Ovary (tissue), 9 donors: ENCODE measurements around the gene SNRPB. TPM values are rescaled to one million over a fixed set of nuclear protein-coding genes. Genes with fewer than 3 reads are reported as not detected.
A peak's percentile ranks its signal among the peaks of the same experiment; 100 is the strongest.

Experiments used
- DNase-seq, 5 donors: peaks; one replicate each; pipeline ENCODE4 v3.0.0-alpha.2; 2019 to 2020
- H3K27ac ChIP-seq, 2 donors: fragments of 200-600 bp; one replicate each; pipeline versions ENCODE4 v1.5.1 to v1.8.0; 2019 to 2022
- H3K27me3 ChIP-seq: fragments of 200-600 bp; one replicate; pipeline ENCODE4 v1.8.0; 2022
- H3K36me3 ChIP-seq: fragments of 200-600 bp; sonication (generic); one replicate; pipeline ENCODE4 v1.5.1; 2019
- H3K4me1 ChIP-seq: one replicate; pipeline ENCODE4 v1.8.1; 2013; ENCODE audit warnings: mild to moderate bottlenecking, moderate library complexity; ENCODE audit not compliant: insufficient read depth
- H3K4me3 ChIP-seq: fragments of 200-600 bp; sonication (generic); one replicate; pipeline ENCODE4 v1.5.1; 2017
- H3K9me3 ChIP-seq, 2 donors: fragments of 200-600 bp in 1 of 2; sonication (generic) in 1 of 2; one replicate each; pipeline versions ENCODE4 v1.5.1 to v1.8.1; 2013 to 2019; ENCODE audit warnings: mild to moderate bottlenecking in 1 of 2, moderate library complexity in 1 of 2
- EP300 ChIP-seq: sonication (generic); formaldehyde crosslinking; IDR thresholded peaks from one replicate; pipeline ENCODE4 v1.6.1; 2017; ENCODE audit warnings: antibody characterized with exemption
- POLR2A ChIP-seq: fragments of 450-650 bp; IDR thresholded peaks from one replicate; pipeline ENCODE4 v1.6.1; 2017; ENCODE audit warnings: antibody characterized with exemption, mild to moderate bottlenecking, moderate library complexity
- WGBS, 3 donors: extraction: QIAGEN DNeasy Blood & Tissue Kit in 1 of 3; methylation state at CpG; one replicate each; pipeline versions ENCODE4 v1.1.5 to v1.1.7; 2013 to 2017; 5-methylcytosine and 5-hydroxymethylcytosine counted together
- intact Hi-C, 4 donors: fragments of 100-400 bp; cut with DNase I; formaldehyde crosslinking; loops; one replicate each; pipeline versions ENCODE4 v1.11.0 to v1.15.1; 2022 to 2023
- polyA plus RNA-seq, 2 donors: library from polyadenylated mRNA; stranded (reverse); fragments of 200-250 nt in 1 of 2; fragments of 350-450 nt in 1 of 2; fragmentation: Illumina TruSeq in 1 of 2; extraction: RNeasy Lipid Tissue Mini Kit (QIAGEN cat#74804) in 1 of 2; gene quantifications; one replicate each; pipeline ENCODE4 v1.2.3, GENCODE V29; 2013 to 2014
- total RNA-seq, 7 donors: library from RNA; depleted of rRNA in 2 of 7; stranded (reverse); fragments of >200 nt in 2 of 7; fragmentation: NEBNext Ultra II Directional in 3 of 7; extraction: Animal tissue kit (Norgen Biotek cat#: 25700) in 3 of 7; gene quantifications; one replicate each; pipeline versions ENCODE4 v1.1.0 to v1.2.4, GENCODE V29; 2016 to 2023
- TF ChIP-seq, protein P1 (sequence below), 3 donors: fragments of 450-650 bp in 2 of 3; fragments of 200-600 bp in 1 of 3; IDR thresholded peaks; one replicate each; pipeline versions ENCODE4 v1.5.1 to v1.8.0; 2016 to 2022; ENCODE audit warnings: antibody characterized with exemption in 3 of 3, mild to moderate bottlenecking in 1 of 3
- donor health status: DM: no; HTN: no; CAD: no; lungs with moderate emphysema.
- donor health status: DM: no; HTN: no; CAD: no.
- donor health status: Bipolar disorder and iron deficiency.
- donor health status: DM: yes; HTN: yes; CAD: no.
- donor health status: DM: no; HTN: no; CAD: no.
- donor health status: DM: yes; HTN: yes; CAD: no.

SNRPB gene
- total and polyA plus RNA-seq, 9 donors = 41.6 to 170 (median 117) TPM

DNA sequence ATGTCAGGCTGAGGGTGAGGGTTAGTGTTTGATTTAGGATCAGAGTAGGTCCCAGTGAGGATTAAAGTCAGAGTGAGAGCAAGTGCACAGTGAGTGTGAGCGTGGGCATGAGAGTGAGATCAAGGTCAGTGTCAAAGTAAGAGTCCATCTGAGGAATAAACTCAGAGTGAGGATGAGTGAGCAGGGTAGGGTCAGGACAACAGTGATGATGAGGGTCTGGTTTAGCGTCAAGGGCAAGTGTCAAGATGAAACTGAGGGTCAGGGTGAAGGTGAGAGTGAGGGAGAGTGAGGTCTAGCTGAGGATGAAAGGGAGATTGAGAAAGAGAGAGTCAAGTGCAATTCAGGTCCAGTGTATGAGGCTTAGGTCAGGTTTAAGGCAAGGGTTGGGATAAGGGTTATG, 45.8 kb upstream of the SNRPB start:
- WGBS, 3 donors = 69 to 83% (median 76%) methylated on average over 2 of the region's 2 CpGs
- no peaks in the 10 kb centered on the region for H3K4me1 ChIP-seq
- no peak overlapping the region for H3K27ac ChIP-seq
- no peak overlapping the region for H3K4me3 ChIP-seq
- DNase-seq = no peak
- intact Hi-C loops = no loop called here
- no peaks in the 10 kb centered on the region for H3K36me3 ChIP-seq
- no peaks in the 10 kb centered on the region for H3K9me3 ChIP-seq
- no peaks in the 10 kb centered on the region for H3K27me3 ChIP-seq
- TF ChIP-seq, protein P1, sequence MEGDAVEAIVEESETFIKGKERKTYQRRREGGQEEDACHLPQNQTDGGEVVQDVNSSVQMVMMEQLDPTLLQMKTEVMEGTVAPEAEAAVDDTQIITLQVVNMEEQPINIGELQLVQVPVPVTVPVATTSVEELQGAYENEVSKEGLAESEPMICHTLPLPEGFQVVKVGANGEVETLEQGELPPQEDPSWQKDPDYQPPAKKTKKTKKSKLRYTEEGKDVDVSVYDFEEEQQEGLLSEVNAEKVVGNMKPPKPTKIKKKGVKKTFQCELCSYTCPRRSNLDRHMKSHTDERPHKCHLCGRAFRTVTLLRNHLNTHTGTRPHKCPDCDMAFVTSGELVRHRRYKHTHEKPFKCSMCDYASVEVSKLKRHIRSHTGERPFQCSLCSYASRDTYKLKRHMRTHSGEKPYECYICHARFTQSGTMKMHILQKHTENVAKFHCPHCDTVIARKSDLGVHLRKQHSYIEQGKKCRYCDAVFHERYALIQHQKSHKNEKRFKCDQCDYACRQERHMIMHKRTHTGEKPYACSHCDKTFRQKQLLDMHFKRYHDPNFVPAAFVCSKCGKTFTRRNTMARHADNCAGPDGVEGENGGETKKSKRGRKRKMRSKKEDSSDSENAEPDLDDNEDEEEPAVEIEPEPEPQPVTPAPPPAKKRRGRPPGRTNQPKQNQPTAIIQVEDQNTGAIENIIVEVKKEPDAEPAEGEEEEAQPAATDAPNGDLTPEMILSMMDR (IDR thresholded peaks at IDR 0.05) = no peak
- TF ChIP-seq EP300 (no peak), POLR2A (no peak)

- no peaks in the 10 kb centered on the region for H3K4me1 ChIP-seq
- H3K36me3 ChIP-seq = no peaks in the 10 kb centered on the region
- TF ChIP-seq EP300 (no peak), POLR2A (no peak)
- TF ChIP-seq, protein P1 (IDR thresholded peaks at IDR 0.05) = no peak
- no peak for DNase-seq
- 79 to 96% (median 89%) methylated on average over 1 of the region's 1 CpG for WGBS, 3 donors
- intact Hi-C loops = no loop called here
- H3K27ac ChIP-seq = no peak overlapping the region
- H3K9me3 ChIP-seq = no peaks in the 10 kb centered on the region
- H3K27me3 ChIP-seq = no peaks in the 10 kb centered on the region
- no peak overlapping the region for H3K4me3 ChIP-seq
These were observed 44.6 kb upstream of the SNRPB start for GRCh38 chr20:2515203-2515602.

DNA sequence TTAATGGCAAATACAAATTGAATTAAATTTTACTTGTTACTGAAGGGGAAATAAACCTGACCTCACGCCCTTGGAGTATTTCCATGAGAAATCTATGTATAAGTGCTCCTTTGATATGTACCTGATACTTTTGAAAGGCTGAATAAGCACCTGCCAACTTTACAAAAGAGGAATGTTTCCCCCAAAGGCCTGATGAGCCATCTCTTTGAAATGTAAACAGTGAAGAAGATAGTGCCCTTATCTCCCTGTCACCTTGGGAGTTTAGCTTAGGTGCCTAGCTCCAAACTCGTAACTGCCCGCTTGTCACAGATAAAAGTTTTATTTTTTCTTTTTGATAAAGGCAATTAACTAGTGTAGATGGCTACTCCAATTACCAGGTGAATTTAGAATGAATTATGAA, 39.2 kb upstream of the SNRPB start:
- Histone ChIP-seq H3K36me3 (no peaks in the 10 kb centered on the region), H3K4me1 (peaks cover 8% of the 10 kb centered on the region), H3K9me3 (no peaks in the 10 kb centered on the region), H3K27me3 (no peaks in the 10 kb centered on the region), H3K4me3 (no peak overlapping the region), H3K27ac (no peak overlapping the region)
- DNase-seq = no peak
- TF ChIP-seq, protein P1 (IDR thresholded peaks at IDR 0.05) = no peak
- 80 to 84% (median 81%) methylated on average over 3 of the region's 3 CpGs for WGBS, 3 donors
- intact Hi-C loops = no loop called here

DNA sequence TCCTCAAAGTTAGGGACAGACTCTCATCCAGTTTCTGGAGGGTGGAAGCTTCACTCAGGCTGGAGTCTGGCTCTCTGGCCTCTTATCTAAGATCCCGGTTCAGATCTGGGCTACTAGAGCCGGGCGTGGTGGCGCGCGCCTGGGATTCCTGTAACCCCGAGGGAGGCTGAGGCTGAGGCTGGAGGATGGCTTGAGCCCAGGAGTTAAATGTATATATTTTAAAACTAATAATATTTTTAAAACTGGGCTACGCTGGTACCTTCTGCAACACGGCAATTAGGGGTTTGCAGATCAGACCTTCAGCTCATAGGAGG, 38.8 kb upstream of the SNRPB start:
- Histone ChIP-seq H3K4me3 (peak overlapping the region; percentile 93), H3K9me3 (no peaks in the 10 kb centered on the region), H3K36me3 (no peaks in the 10 kb centered on the region), H3K27me3 (no peaks in the 10 kb centered on the region), H3K4me1 (peaks cover 8% of the 10 kb centered on the region), H3K27ac (peak overlapping the region in 1 of 2 donors; percentile 80)
- TF ChIP-seq, protein P1 (IDR thresholded peaks at IDR 0.05) = no peak
- TF ChIP-seq POLR2A (no peak), EP300 (no peak)
- 35 to 49% (median 42%) methylated on average over 9 of the region's 9 CpGs for WGBS, 3 donors
- peak in 1 of 5 donors; percentile 35 for DNase-seq
- intact Hi-C loops = no loop called here
